HFFc6 (cell line): ENCODE measurements around the gene CARMIL3. TPM values are rescaled to one million over a fixed set of nuclear protein-coding genes. Genes with fewer than 3 reads are reported as not detected.

ENCODE experiments used
- DNase-seq: peaks from one replicate; pipeline ENCODE4 v3.0.0-alpha.2; 2018
- H3K27ac Mint-ChIP-seq: 2 replicates; pipeline ENCODE4 v1.8.0; 2020; ENCODE audit warnings: mild to moderate bottlenecking, mixed read lengths
- H3K27me3 Mint-ChIP-seq: 2 replicates; pipeline ENCODE4 v1.8.0; 2021; ENCODE audit warnings: mild to moderate bottlenecking, moderate library complexity, mixed read lengths; ENCODE audit not compliant: insufficient read depth
- H3K36me3 Mint-ChIP-seq: 2 replicates; pipeline ENCODE4 v1.8.0; 2021; ENCODE audit warnings: low read depth, mixed read lengths
- H3K4me1 Mint-ChIP-seq: 2 replicates; pipeline ENCODE4 v1.8.0; 2020; ENCODE audit warnings: low read depth, mixed read lengths
- H3K4me3 Mint-ChIP-seq: 2 replicates; pipeline ENCODE4 v1.8.0; 2020; ENCODE audit warnings: mild to moderate bottlenecking, moderate library complexity, mixed read lengths
- H3K9me3 Mint-ChIP-seq: 2 replicates; pipeline ENCODE4 v1.8.0; 2020; ENCODE audit warnings: mild to moderate bottlenecking, mixed read lengths
- CTCF ChIP-seq: fragments of 200-600 bp; sonication (generic); IDR thresholded peaks from 2 replicates; pipeline ENCODE4 v1.5.0; 2021; ENCODE audit warnings: antibody characterized with exemption, mild to moderate bottlenecking
- total RNA-seq, 6 experiments: library from RNA; stranded (reverse); fragmentation: NEBNext Ultra II Directional; extraction: Animal tissue kit (Norgen Biotek cat#: 25700); gene quantifications; 2 replicates in 1 of 6; 3 replicates in 5 of 6; pipeline ENCODE4 v1.2.3, GENCODE V29; 2021

CARMIL3 gene
- total RNA-seq, 6 experiments from 2014 or later, result not detected

- peaks cover 26% of the 10 kb centered on the region for H3K4me1 Mint-ChIP-seq
- no peaks in the 10 kb centered on the region; the same call in none of the 2 replicates for H3K27me3 Mint-ChIP-seq
- peak; percentile 49 for DNase-seq
- TF ChIP-seq CTCF, result no peak
- H3K27ac Mint-ChIP-seq, result peak overlapping the region; percentile 86
- H3K4me3 Mint-ChIP-seq, result peak overlapping the region; percentile 99
- no peaks in the 10 kb centered on the region for H3K9me3 Mint-ChIP-seq
- H3K36me3 Mint-ChIP-seq, result peaks cover 4% of the 10 kb centered on the region; the same call in 1 of the 2 replicates
Observed at GRCh38 chr14:24095271-24096068, 43.7 kb downstream of the CARMIL3 start.

DNA sequence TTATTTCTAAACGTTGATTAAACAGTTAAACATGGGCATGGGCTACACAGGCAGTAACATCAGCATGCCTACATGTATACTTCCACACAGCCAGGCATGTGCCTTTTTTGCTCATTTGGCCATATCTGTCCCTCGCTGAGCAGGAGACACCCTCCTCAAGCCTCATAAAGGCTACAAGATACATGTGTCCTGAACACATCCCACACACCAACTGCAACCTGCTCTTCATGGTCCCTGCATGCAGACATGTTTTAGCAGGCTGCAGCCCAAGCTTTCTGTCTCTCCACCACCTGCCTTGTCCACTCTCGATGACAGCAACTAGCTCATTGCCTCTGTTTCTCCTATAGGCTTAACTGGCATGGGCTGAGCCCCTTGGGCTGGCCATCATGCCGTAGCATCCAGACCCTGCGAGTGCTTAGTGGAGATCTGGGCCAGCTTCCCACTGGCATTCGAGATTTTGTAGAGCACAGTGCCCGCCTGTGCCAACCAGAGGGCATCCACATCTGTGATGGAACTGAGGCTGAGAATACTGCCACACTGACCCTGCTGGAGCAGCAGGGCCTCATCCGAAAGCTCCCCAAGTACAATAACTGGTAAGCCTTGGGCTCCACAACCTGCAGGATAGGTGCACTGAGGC lies 44.9 kb downstream of the CARMIL3 start:
- Mint-ChIP-seq H3K4me1 (peaks cover 26% of the 10 kb centered on the region), H3K9me3 (no peaks in the 10 kb centered on the region), H3K4me3 (peak overlapping the region; percentile 21; the same call in 1 of the 2 replicates), H3K27me3 (no peaks in the 10 kb centered on the region; the same call in none of the 2 replicates), H3K27ac (no peak overlapping the region), H3K36me3 (peaks cover 4% of the 10 kb centered on the region; the same call in 1 of the 2 replicates)
- DNase-seq, result no peak
- no peak for TF ChIP-seq CTCF

- H3K4me1 Mint-ChIP-seq, result peaks cover 21% of the 10 kb centered on the region
- peaks cover 9% of the 10 kb centered on the region; the same call in 1 of the 2 replicates for H3K36me3 Mint-ChIP-seq
- no peak overlapping the region for H3K4me3 Mint-ChIP-seq
- no peaks in the 10 kb centered on the region for H3K9me3 Mint-ChIP-seq
- H3K27me3 Mint-ChIP-seq, result no peaks in the 10 kb centered on the region; the same call in none of the 2 replicates
- no peak for TF ChIP-seq CTCF
- no peak for DNase-seq
- H3K27ac Mint-ChIP-seq, result no peak overlapping the region
Observed at GRCh38 chr14:24098229-24098926, 46.6 kb downstream of the CARMIL3 start.

DNA sequence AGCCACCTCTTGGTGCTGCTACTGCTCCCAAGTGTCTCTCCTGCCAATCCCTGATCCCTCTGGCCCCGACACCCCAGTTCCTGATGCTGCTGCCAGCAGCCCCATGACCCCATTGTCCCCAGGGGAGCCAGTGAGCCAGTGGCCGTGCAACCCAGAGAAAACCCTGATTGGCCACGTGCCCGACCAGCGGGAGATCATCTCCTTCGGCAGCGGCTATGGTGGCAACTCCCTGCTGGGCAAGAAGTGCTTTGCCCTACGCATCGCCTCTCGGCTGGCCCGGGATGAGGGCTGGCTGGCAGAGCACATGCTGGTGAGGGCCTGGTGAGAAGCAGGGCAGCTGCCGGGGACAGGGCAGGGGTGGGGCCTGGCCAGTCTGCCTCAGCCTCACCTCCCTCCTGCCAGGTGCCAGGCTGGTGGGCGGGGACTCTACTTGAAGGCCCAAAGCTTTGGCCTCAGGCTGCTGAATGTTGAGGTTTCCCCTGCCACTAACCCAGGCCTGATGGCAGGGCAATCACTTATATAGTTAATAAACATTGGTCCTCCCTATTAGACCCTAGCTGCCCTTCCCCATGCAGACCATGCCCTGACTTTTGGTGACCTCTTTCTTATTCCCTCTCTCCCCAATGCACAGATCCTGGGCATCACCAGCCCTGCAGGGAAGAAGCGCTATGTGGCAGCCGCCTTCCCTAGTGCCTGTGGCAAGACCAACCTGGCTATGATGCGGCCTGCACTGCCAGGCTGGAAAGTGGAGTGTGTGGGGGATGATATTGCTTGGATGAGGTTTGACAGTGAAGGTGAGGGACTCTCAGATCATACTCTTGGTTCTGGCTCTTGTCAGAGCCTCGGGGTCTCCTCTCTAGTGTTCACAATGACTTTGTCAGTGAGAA lies 47.4 kb downstream of the CARMIL3 start:
- Mint-ChIP-seq H3K27me3 (no peaks in the 10 kb centered on the region; the same call in none of the 2 replicates), H3K27ac (no peak overlapping the region), H3K4me1 (peaks cover 16% of the 10 kb centered on the region), H3K9me3 (no peaks in the 10 kb centered on the region), H3K4me3 (no peak overlapping the region), H3K36me3 (peaks cover 17% of the 10 kb centered on the region; the same call in 1 of the 2 replicates)
- no peak for DNase-seq
- no peak for TF ChIP-seq CTCF
